GM23248 (cell line): Measurements from ENCODE around the gene ADGRD1. TPM values are rescaled to one million over a fixed set of nuclear protein-coding genes. Genes with fewer than 3 reads are reported as not detected.

Source experiments
- DNase-seq: peaks from one replicate; pipeline ENCODE4 v3.0.0-alpha.2; 2015
- H2AFZ ChIP-seq: fragments of 200-600 bp; sonication (generic); 2 replicates; pipeline ENCODE4 v1.6.1; 2016; ENCODE audit warnings: antibody characterized with exemption
- H3F3A ChIP-seq: fragments of 200-600 bp; sonication (generic); 2 replicates; pipeline ENCODE4 v1.6.1; 2016; ENCODE audit warnings: mild to moderate bottlenecking, antibody characterized with exemption, mixed run types; ENCODE audit not compliant: insufficient read depth
- H3K27ac ChIP-seq: fragments of 200-600 bp; sonication (generic); 2 replicates; pipeline ENCODE4 v1.5.1; 2016; ENCODE audit warnings: mild to moderate bottlenecking
- H3K27me3 ChIP-seq: fragments of 200-600 bp; sonication (generic); replicated peaks from 2 replicates; pipeline ENCODE4 v1.6.1; 2016; ENCODE audit warnings: mild to moderate bottlenecking; ENCODE audit not compliant: insufficient read depth
- H3K36me3 ChIP-seq: fragments of 200-600 bp; sonication (generic); 2 replicates; pipeline ENCODE4 v1.6.1; 2016; ENCODE audit warnings: low read depth, mild to moderate bottlenecking
- H3K4me1 ChIP-seq: fragments of 200-600 bp; sonication (generic); 2 replicates; pipeline ENCODE4 v1.6.1; 2016; ENCODE audit warnings: mild to moderate bottlenecking; ENCODE audit not compliant: insufficient read depth
- H3K4me2 ChIP-seq: fragments of 200-600 bp; sonication (generic); one replicate; pipeline ENCODE4 v1.6.1; 2016; ENCODE audit warnings: mild to moderate bottlenecking; ENCODE audit not compliant: unreplicated experiment
- H3K4me3 ChIP-seq: fragments of 200-600 bp; sonication (generic); 2 replicates; pipeline ENCODE4 v1.5.1; 2016; ENCODE audit warnings: mild to moderate bottlenecking
- H3K79me2 ChIP-seq: fragments of 200-600 bp; sonication (generic); 2 replicates; pipeline ENCODE4 v1.6.1; 2016; ENCODE audit warnings: mild to moderate bottlenecking; ENCODE audit not compliant: insufficient read depth
- H3K9ac ChIP-seq: fragments of 200-600 bp; sonication (generic); 2 replicates; pipeline ENCODE4 v1.6.1; 2016; ENCODE audit warnings: mild to moderate bottlenecking
- H3K9me2 ChIP-seq: fragments of 200-600 bp; sonication (generic); 2 replicates; pipeline ENCODE4 v1.6.1; 2016; ENCODE audit warnings: mixed run types, mild to moderate bottlenecking, moderate library complexity; ENCODE audit not compliant: insufficient read depth
- H3K9me3 ChIP-seq: fragments of 200-600 bp; sonication (generic); one replicate; pipeline ENCODE4 v1.6.1; 2017; ENCODE audit warnings: low read depth
- H4K20me1 ChIP-seq: fragments of 200-600 bp; sonication (generic); 2 replicates; pipeline ENCODE4 v1.6.0; 2016; ENCODE audit not compliant: insufficient read depth
- EZH2 ChIP-seq: fragments of 200-600 bp; sonication (generic); IDR thresholded peaks from 2 replicates; pipeline ENCODE4 v1.6.1; 2018; ENCODE audit warnings: antibody characterized with exemption, mild to moderate bottlenecking; ENCODE audit not compliant: insufficient read depth, poor library complexity, severe bottlenecking
- EZH2phosphoT487 ChIP-seq: fragments of 200-600 bp; sonication (generic); IDR thresholded peaks from 2 replicates; pipeline ENCODE4 v1.6.1; 2018; ENCODE audit warnings: antibody characterized with exemption, moderate library complexity, mild to moderate bottlenecking, low read depth; ENCODE audit not compliant: insufficient read depth
- WGBS, 2 experiments: methylation state at CpG; one replicate each; pipeline ENCODE4 v1.1.6; 2015 to 2017; ENCODE audit warnings: low lambda C conversion rate in 2 of 2, low coverage in 1 of 2; ENCODE audit errors: missing lambda C conversion rate in 2 of 2; 5-methylcytosine and 5-hydroxymethylcytosine counted together
- in situ Hi-C: fragments of 300-500 bp; cut with MboI; formaldehyde crosslinking; loops from 2 replicates; pipeline ENCODE4 v1.15.0; 2020
- polyA plus RNA-seq: library from polyadenylated mRNA; unstranded; fragments of >200 nt; fragmentation: Nextera tagmentation; extraction: Ambion mirVana; gene quantifications from 2 replicates; pipeline ENCODE4 v1.2.1, GENCODE V29; 2016
- total RNA-seq: library from RNA; depleted of rRNA; stranded (reverse); fragments of >200 nt; shearing (Covaris generic); gene quantifications from 2 replicates; pipeline ENCODE4 v1.2.3, GENCODE V29; 2014

ADGRD1 gene
- total and polyA plus RNA-seq, 2 experiments from 2014 or later: 7.9 to 11.2 TPM

DNA sequence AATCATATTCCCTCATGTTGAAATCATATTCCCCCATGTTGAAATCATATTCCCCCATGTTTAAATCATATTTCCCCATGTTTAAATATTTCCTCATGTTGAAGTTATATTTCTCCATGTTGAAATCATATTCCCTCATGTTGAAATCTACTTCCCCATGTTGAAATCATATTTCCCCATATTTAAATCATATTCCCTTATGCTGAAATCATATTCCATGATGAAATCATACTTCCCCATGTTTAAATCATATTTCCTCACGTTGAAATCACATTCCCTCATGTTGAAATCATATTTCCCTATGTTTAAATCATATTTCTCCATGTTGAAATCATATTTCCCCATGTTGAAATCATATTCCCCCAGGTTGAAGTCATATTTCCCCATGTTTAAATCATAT lies 34.6 kb upstream of the ADGRD1 start:
- Histone ChIP-seq H3K79me2 (no peaks in the 10 kb centered on the region), H4K20me1 (no peaks in the 10 kb centered on the region), H3K4me1 (peaks cover 14% of the 10 kb centered on the region), H3K4me3 (no peak overlapping the region), H3K4me2 (no peak overlapping the region), H3F3A (peaks cover 25% of the 10 kb centered on the region), H3K36me3 (no peaks in the 10 kb centered on the region), H3K9ac (no peak overlapping the region), H3K27ac (no peak overlapping the region), H2AFZ (no peak overlapping the region), H3K9me2 (no peaks in the 10 kb centered on the region), H3K9me3 (no peaks in the 10 kb centered on the region), H3K27me3 (no peaks in the 10 kb centered on the region; the same call in 1 of the 2 replicates)
- no peak for DNase-seq
- in situ Hi-C loops: no loop called here
- WGBS, 2 experiments: 43 to 55% methylated on average over 1 of the region's 1 CpG
- TF ChIP-seq EZH2 (no peak), EZH2phosphoT487 (no peak)

DNA sequence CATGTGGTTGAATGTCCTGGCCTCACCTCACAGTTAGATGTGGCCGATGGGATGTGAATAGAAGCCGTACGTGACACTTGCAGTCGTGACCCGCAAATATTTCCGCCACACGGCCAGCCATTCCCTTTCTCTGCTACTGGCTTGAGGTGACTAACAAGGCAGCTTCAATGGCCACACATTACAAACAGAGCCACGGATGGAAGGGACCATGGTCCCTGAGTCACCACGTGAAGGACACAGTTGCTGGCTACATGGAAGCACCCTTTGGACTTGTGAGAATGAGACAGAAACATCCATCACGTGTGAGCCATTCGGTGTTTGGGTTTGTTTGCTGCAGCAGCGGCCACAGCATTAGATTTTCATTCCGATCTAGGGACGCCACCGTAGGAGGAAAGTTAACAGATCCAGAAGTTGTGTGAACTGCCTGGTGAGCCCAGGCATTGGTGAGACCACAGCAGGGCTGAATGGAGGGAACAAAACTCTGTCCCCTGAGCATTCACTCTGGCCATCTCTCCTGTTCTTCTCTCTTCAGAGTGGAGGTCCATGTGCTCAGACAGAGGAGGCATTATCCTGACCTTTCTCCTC lies 33.5 kb upstream of the ADGRD1 start:
- H3K9me2 ChIP-seq: no peaks in the 10 kb centered on the region
- H2AFZ ChIP-seq: peak overlapping the region; percentile 53
- H3K9me3 ChIP-seq: no peaks in the 10 kb centered on the region
- no peaks in the 10 kb centered on the region for H4K20me1 ChIP-seq
- peak overlapping the region; percentile 46 for H3K9ac ChIP-seq
- peak overlapping the region; percentile 51 for H3K4me2 ChIP-seq
- H3K27me3 ChIP-seq: no peaks in the 10 kb centered on the region; the same call in 1 of the 2 replicates
- peak overlapping the region; percentile 76 for H3K27ac ChIP-seq
- H3K36me3 ChIP-seq: no peaks in the 10 kb centered on the region
- DNase-seq: peak; percentile 67
- H3F3A ChIP-seq: peaks cover 25% of the 10 kb centered on the region
- peaks cover 14% of the 10 kb centered on the region for H3K4me1 ChIP-seq
- 24 to 26% methylated on average over 15 of the region's 15 CpGs for WGBS, 2 experiments
- H3K79me2 ChIP-seq: no peaks in the 10 kb centered on the region
- H3K4me3 ChIP-seq: peak overlapping the region; percentile 5
- TF ChIP-seq EZH2phosphoT487 (no peak), EZH2 (no peak)
- in situ Hi-C loops: no loop called here

DNA sequence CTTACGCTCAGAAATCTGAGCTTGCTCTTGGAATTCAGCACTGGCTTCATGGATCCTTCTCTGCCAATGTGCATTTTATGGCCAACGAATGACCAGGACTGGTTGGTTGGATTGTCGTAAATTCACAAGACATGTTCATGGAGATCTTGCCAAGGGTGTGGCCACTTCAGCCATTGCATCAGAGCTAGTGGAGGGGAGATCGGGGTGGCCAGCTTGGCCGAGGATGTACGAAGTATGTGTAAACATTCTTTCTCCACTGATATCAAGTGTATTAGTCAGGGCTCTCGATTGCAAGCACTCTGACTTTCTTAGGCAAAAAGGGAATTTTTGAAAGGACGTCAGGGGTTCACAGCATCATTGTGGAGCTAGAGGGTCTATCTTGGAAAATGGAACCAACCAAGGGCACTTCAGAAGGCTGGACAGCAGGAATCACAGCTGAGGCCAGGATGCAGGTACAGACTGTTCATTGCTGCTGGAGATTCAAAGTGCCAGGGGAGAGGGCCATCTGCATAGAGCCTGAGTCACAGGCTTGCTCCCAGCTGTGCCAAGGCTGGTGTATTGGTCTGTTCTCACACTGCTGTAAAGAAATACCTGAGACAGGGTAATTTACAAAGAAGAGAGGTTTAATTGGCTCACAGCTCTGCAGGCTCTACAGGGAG lies 32.9 kb upstream of the ADGRD1 start:
- in situ Hi-C loops: no loop called here
- Histone ChIP-seq H3K4me2 (peak overlapping the region; percentile 51), H3K4me1 (peaks cover 14% of the 10 kb centered on the region), H2AFZ (peak overlapping the region; percentile 53), H3K9me2 (no peaks in the 10 kb centered on the region), H3K27ac (peak overlapping the region; percentile 76), H3K9ac (peak overlapping the region; percentile 46), H3F3A (peaks cover 25% of the 10 kb centered on the region), H4K20me1 (no peaks in the 10 kb centered on the region), H3K9me3 (no peaks in the 10 kb centered on the region), H3K4me3 (peak overlapping the region; percentile 5), H3K79me2 (no peaks in the 10 kb centered on the region), H3K36me3 (no peaks in the 10 kb centered on the region), H3K27me3 (no peaks in the 10 kb centered on the region)
- TF ChIP-seq EZH2: no peak
- no peak for TF ChIP-seq EZH2phosphoT487
- DNase-seq: peak; percentile 90
- 2 to 3% methylated on average over 8 of the region's 8 CpGs for WGBS, 2 experiments

DNA sequence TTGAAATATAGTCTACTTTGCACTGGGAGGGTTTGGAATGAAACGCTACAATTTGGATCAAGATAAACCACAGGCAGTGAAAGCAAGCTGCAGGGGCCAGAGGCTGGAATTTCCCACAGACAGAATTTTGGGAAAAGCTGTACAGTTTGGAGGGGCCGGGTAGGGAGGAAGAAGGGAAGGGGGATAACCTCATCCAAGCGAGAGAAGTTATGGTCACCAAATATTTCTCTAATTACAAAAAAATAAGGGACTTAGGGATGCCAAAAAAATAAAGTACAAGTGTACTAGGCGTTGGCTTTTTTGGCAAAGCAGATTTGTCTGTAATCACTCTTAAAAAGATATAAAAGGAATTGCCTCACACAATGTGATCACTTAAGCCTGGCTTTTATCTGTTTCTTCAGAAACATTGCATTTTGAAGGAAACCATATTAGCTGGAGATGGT lies 31.2 kb upstream of the ADGRD1 start:
- no peak for TF ChIP-seq EZH2phosphoT487
- H3K27ac ChIP-seq: no peak overlapping the region
- no peaks in the 10 kb centered on the region for H4K20me1 ChIP-seq
- WGBS, 2 experiments: 12 to 14% methylated on average over 4 of the region's 4 CpGs
- H3K36me3 ChIP-seq: no peaks in the 10 kb centered on the region
- H3K4me2 ChIP-seq: no peak overlapping the region
- in situ Hi-C loops: no loop called here
- no peaks in the 10 kb centered on the region for H3K9me2 ChIP-seq
- no peak for DNase-seq
- no peaks in the 10 kb centered on the region for H3K9me3 ChIP-seq
- H3K27me3 ChIP-seq: no peaks in the 10 kb centered on the region
- no peak overlapping the region for H3K4me3 ChIP-seq
- no peak overlapping the region for H3K9ac ChIP-seq
- H2AFZ ChIP-seq: no peak overlapping the region
- H3K79me2 ChIP-seq: no peaks in the 10 kb centered on the region
- H3K4me1 ChIP-seq: peaks cover 14% of the 10 kb centered on the region
- H3F3A ChIP-seq: peaks cover 25% of the 10 kb centered on the region
